CD4-positive, alpha-beta T cell (primary cell): ENCODE measurements around the gene NKAPD1. TPM values are rescaled to one million over a fixed set of nuclear protein-coding genes. Genes with fewer than 3 reads are reported as not detected.
"Not testable (repeated sequence)": the region's sequence is repeated elsewhere in the genome, so short reads cannot be mapped to it uniquely, and the experiment has no call there.

ENCODE experiments used
- ATAC-seq: fragments of 200-7000 bp; cut with Tn5 transposase; one replicate; pipeline ENCODE4 v1.10.0; 2022; ENCODE audit warnings: mild to moderate bottlenecking; ENCODE audit not compliant: poor library complexity
- CTCF ChIA-PET: fragments of 350-600 bp; sonication (Branson Sonifier 250); formaldehyde crosslinking; loops from one replicate; lab custom pipeline; 2021; ENCODE audit warnings: antibody characterized with exemption, inconsistent platforms; lab: Charles Lee
- POLR2A ChIA-PET: fragments of 350-600 bp; sonication (Branson Sonifier 250); formaldehyde crosslinking; loops from one replicate; lab custom pipeline; 2021; ENCODE audit warnings: antibody characterized with exemption, inconsistent platforms; lab: Charles Lee
- DNase-seq, 14 experiments: peaks; one replicate each; pipeline ENCODE4 v3.0.0-alpha.2; 2013 to 2020; ENCODE audit warnings: mixed read lengths in 2 of 14
- H3K27ac ChIP-seq, 2 donors: one replicate each; pipeline versions ENCODE4 v1.5.1 to v1.7.0; 2013; ENCODE audit warnings: low read length in 2 of 2, low read depth in 1 of 2, mild to moderate bottlenecking in 1 of 2
- H3K27me3 ChIP-seq, 2 experiments: 1 replicate in 1 of 2; 2 replicates in 1 of 2; pipeline versions ENCODE4 v1.6.1 to v1.7.0; 2013; ENCODE audit warnings: low read length in 2 of 2, control low read depth in 1 of 2, mild to moderate bottlenecking in 1 of 2, moderate library complexity in 1 of 2; ENCODE audit not compliant: insufficient read depth in 2 of 2, control insufficient read depth in 1 of 2
- H3K36me3 ChIP-seq: one replicate; pipeline ENCODE4 v1.6.1; 2013; ENCODE audit warnings: low read length, control low read depth; ENCODE audit not compliant: insufficient read depth
- H3K4me1 ChIP-seq: one replicate; pipeline ENCODE4 v1.6.1; 2013; ENCODE audit warnings: low read length, control low read depth; ENCODE audit not compliant: insufficient read depth
- H3K4me3 ChIP-seq: one replicate; pipeline ENCODE4 v1.5.1; 2013; ENCODE audit warnings: mild to moderate bottlenecking, low read length, moderate library complexity
- H3K9me3 ChIP-seq, 2 experiments: 1 replicate in 1 of 2; 2 replicates in 1 of 2; pipeline versions ENCODE4 v1.6.1 to v1.7.0; 2013; ENCODE audit warnings: low read length in 2 of 2, mild to moderate bottlenecking in 2 of 2, control low read depth in 1 of 2, moderate library complexity in 1 of 2; ENCODE audit not compliant: control insufficient read depth in 1 of 2, insufficient read depth in 1 of 2
- H3K27ac Mint-ChIP-seq: one replicate; pipeline ENCODE4 v1.8.0; 2020; ENCODE audit warnings: mixed read lengths
- H3K27me3 Mint-ChIP-seq: one replicate; pipeline ENCODE4 v1.8.0; 2021; ENCODE audit warnings: mixed read lengths
- H3K36me3 Mint-ChIP-seq: one replicate; pipeline ENCODE4 v1.8.0; 2021; ENCODE audit warnings: low read depth, mixed read lengths
- H3K4me1 Mint-ChIP-seq: one replicate; pipeline ENCODE4 v1.8.0; 2021; ENCODE audit warnings: low read depth, mixed read lengths
- H3K4me3 Mint-ChIP-seq: one replicate; pipeline ENCODE4 v1.8.0; 2020; ENCODE audit warnings: mild to moderate bottlenecking, mixed read lengths
- H3K9me3 Mint-ChIP-seq: one replicate; pipeline ENCODE4 v1.8.0; 2020; ENCODE audit warnings: mixed read lengths
- intact Hi-C, 2 experiments: fragments of 100-400 bp; cut with DNase I in 1 of 2; cut with micrococcal nuclease in 1 of 2; formaldehyde crosslinking; loops; one replicate each; pipeline versions ENCODE4 v1.15.1 to v1.9.0; 2023 to 2025; cut with DNase I, micrococcal nuclease
- total RNA-seq, 174 experiments: library from RNA in 2 of 174; stranded (reverse) in 2 of 174; gene quantifications; one replicate each; pipeline ENCODE4 v1.2.3 and lab custom pipeline; 2021 to 2026
- TF ChIP-seq, protein P1 (sequence below): fragments of 200-600 bp; IDR thresholded peaks from one replicate; pipeline ENCODE4 v1.8.0; 2022; ENCODE audit warnings: antibody characterized with exemption, mild to moderate bottlenecking

The NKAPD1 gene
- total RNA-seq, 2 experiments from 2014 or later, result 14.8 to 16.0 TPM

DNA sequence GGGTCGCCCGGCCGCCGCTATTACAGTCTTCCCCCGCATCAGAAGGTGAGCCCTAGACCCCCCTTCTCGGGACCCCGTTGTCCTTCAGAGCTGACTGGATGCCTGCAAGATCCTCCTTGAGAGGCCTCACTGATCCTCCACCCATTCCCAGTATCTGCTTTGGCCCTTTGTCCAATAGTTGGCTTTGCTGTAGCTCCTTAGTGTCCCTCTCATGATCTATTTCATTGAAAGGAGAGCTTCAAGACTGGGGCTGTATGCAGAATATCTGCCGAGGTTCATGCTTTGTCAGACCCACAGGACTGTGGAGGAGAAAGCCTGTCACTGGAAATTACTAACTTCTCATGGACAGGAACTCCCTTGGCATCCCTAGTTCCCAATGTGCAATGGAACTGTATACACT, 48.4 kb upstream of the NKAPD1 start:
- peak in 2 of 14 experiments; percentile 3 to 4 for DNase-seq
- intact Hi-C loops, result loop anchor here (1.0 to 5.0 kb wide), 6 partner anchors 47 to 147 kb away; partner anchors contain the start of genes NKAPD1 (in 2 of the 2), PIH1D2 (in 2 of the 2), SDHD (in 2 of the 2) and TIMM8B (in 2 of the 2)
- peak overlapping the region; percentile 85 for H3K4me3 ChIP-seq
- H3K4me1 ChIP-seq, result peaks cover 10% of the 10 kb centered on the region
- no peak for ATAC-seq
- Mint-ChIP-seq H3K27me3 (no peaks in the 10 kb centered on the region), H3K9me3 (no peaks in the 10 kb centered on the region), H3K4me1 (peaks cover 43% of the 10 kb centered on the region), H3K4me3 (peak overlapping the region; percentile 100), H3K36me3 (peaks cover 47% of the 10 kb centered on the region), H3K27ac (peak overlapping the region; percentile 98)
- ChIA-PET CTCF (interaction anchor here (0.6 kb wide), 1 partner anchor 54 kb away, joined by 3 read pairs; no protein-coding TSS in a partner anchor), POLR2A (interaction anchor here (0.7 to 0.8 kb wide), 3 partner anchors 14 to 99 kb away, joined by 3 read pairs; no protein-coding TSS in a partner anchor)
- peak overlapping the region; percentile 78 to 84 for H3K27ac ChIP-seq
- TF ChIP-seq, protein P1, sequence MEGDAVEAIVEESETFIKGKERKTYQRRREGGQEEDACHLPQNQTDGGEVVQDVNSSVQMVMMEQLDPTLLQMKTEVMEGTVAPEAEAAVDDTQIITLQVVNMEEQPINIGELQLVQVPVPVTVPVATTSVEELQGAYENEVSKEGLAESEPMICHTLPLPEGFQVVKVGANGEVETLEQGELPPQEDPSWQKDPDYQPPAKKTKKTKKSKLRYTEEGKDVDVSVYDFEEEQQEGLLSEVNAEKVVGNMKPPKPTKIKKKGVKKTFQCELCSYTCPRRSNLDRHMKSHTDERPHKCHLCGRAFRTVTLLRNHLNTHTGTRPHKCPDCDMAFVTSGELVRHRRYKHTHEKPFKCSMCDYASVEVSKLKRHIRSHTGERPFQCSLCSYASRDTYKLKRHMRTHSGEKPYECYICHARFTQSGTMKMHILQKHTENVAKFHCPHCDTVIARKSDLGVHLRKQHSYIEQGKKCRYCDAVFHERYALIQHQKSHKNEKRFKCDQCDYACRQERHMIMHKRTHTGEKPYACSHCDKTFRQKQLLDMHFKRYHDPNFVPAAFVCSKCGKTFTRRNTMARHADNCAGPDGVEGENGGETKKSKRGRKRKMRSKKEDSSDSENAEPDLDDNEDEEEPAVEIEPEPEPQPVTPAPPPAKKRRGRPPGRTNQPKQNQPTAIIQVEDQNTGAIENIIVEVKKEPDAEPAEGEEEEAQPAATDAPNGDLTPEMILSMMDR, result no peak
- H3K9me3 ChIP-seq, result no peaks in the 10 kb centered on the region
- H3K36me3 ChIP-seq, result peaks cover 15% of the 10 kb centered on the region
- no peaks in the 10 kb centered on the region for H3K27me3 ChIP-seq

DNA sequence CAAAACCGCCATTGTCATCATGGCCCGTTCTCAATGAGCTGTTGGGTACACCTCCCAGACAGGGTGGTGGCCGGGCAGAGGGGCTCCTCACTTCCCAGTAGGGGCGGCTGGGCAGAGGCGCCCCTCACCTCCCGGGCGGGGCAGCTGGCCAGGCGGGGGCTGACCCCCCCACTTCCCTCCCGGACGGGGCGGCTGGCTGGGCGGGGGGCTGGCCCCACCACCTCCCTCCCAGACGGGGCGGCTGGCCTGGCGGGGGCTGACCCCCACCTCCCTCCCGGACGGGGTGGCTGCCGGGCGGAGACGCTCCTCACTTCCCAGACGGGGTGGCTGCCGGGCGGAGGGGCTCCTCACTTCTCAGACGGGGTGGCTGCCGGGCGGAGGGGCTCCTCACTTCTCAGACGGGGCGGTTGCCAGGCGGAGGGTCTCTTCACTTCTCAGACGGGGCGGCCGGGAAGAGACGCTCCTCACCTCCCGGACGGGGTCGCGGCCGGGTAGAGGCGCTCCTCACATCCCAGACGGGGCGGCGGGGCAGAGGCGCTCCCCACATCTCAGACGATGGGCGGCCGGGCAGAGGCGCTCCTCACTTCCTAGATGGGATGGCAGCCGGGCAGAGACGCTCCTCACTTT, 47.2 kb upstream of the NKAPD1 start:
- H3K9me3 ChIP-seq, H3K27ac ChIP-seq, H3K4me3 Mint-ChIP-seq, H3K27me3 Mint-ChIP-seq, H3K9me3 Mint-ChIP-seq, DNase-seq, CTCF ChIA-PET, H3K27me3 ChIP-seq, H3K27ac Mint-ChIP-seq, POLR2A ChIA-PET, ATAC-seq, H3K4me3 ChIP-seq: not testable (repeated sequence)
- Mint-ChIP-seq H3K4me1 (peaks cover 43% of the 10 kb centered on the region), H3K36me3 (peaks cover 52% of the 10 kb centered on the region)
- peaks cover 10% of the 10 kb centered on the region for H3K4me1 ChIP-seq
- intact Hi-C loops, result loop anchor here in 1 of 2 experiments (5.0 kb wide), 3 partner anchors 45 to 145 kb away; partner anchors contain the start of genes NKAPD1, PIH1D2, SDHD and TIMM8B
- H3K36me3 ChIP-seq, result peaks cover 24% of the 10 kb centered on the region

DNA sequence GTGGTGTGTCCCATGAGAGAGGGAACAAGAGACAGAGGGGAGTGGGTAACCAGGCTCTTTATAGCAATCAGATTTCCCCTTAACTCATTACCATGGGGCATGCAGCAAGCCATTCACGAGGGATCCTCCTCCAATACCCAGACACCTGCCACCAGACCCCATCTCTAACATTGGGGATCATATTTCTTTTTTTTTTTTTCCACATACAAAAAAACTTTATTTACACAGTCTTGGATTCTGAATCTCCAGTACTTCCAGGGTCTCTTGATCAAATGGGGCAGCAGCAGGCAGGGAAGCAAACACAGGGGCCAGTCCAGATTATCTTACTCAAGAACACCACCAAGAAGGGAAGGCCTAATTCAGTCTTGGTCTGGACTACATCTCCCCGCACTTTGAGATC, 44.6 kb upstream of the NKAPD1 start:
- H3K27ac Mint-ChIP-seq, result no peak overlapping the region
- H3K36me3 ChIP-seq, result peaks cover 34% of the 10 kb centered on the region
- H3K4me1 ChIP-seq, result peaks cover 6% of the 10 kb centered on the region
- no peak for DNase-seq
- ChIA-PET CTCF (no interaction called here), POLR2A (no interaction called here)
- peaks cover 71% of the 10 kb centered on the region for H3K36me3 Mint-ChIP-seq
- no peaks in the 10 kb centered on the region for H3K9me3 ChIP-seq
- peak overlapping the region; percentile 30 for H3K4me3 Mint-ChIP-seq
- H3K27me3 Mint-ChIP-seq, result no peaks in the 10 kb centered on the region
- no peaks in the 10 kb centered on the region for H3K27me3 ChIP-seq
- no peak overlapping the region for H3K4me3 ChIP-seq
- TF ChIP-seq, protein P1, result no peak
- intact Hi-C loops, result loop anchor here in 1 of 2 experiments (5.0 kb wide), 3 partner anchors 43 to 147 kb away; partner anchors contain the start of genes NKAPD1, PIH1D2, SDHD and TIMM8B
- H3K9me3 Mint-ChIP-seq, result no peaks in the 10 kb centered on the region
- no peak for ATAC-seq
- H3K27ac ChIP-seq, result no peak overlapping the region
- peaks cover 30% of the 10 kb centered on the region for H3K4me1 Mint-ChIP-seq
